Transverse colon (tissue), 4 donors: ENCODE measurements around the gene MORN3. TPM values are rescaled to one million over a fixed set of nuclear protein-coding genes. Genes with fewer than 3 reads are reported as not detected.

ENCODE experiments used
- DNase-seq: peaks from one replicate; pipeline ENCODE4 v3.0.0-alpha.2; 2019
- H3K27ac ChIP-seq, 4 donors: fragments of 200-600 bp; sonication (generic); 2 replicates each; pipeline ENCODE4 v1.5.1; 2016 to 2018; ENCODE audit warnings: inconsistent platforms in 4 of 4
- H3K27me3 ChIP-seq: fragments of 200-600 bp; sonication (generic); 2 replicates; pipeline ENCODE4 v1.5.1; 2017; ENCODE audit warnings: inconsistent platforms
- H3K36me3 ChIP-seq, 4 donors: fragments of 200-600 bp; sonication (generic); 2 replicates each; pipeline ENCODE4 v1.5.1; 2017 to 2019; ENCODE audit warnings: inconsistent platforms in 4 of 4
- H3K4me1 ChIP-seq, 4 donors: fragments of 200-600 bp; sonication (generic); 2 replicates each; pipeline ENCODE4 v1.5.1; 2017 to 2020; ENCODE audit warnings: inconsistent platforms in 4 of 4
- H3K4me3 ChIP-seq, 4 donors: fragments of 200-600 bp; sonication (generic); 1 replicate in 1 of 4; 2 replicates in 3 of 4; pipeline versions ENCODE4 v1.5.1 to v1.6.1; 2017 to 2019; ENCODE audit warnings: inconsistent platforms in 4 of 4
- H3K9me3 ChIP-seq, 2 donors: fragments of 200-600 bp; sonication (generic); 2 replicates each; pipeline ENCODE4 v1.5.1; 2017 to 2019; ENCODE audit warnings: inconsistent platforms in 2 of 2
- EP300 ChIP-seq: sonication (generic); formaldehyde crosslinking; IDR thresholded peaks from one replicate; pipeline ENCODE4 v1.6.1; 2017; ENCODE audit warnings: antibody characterized with exemption, low read depth
- POLR2A ChIP-seq: fragments of 450-650 bp; IDR thresholded peaks from one replicate; pipeline ENCODE4 v1.6.1; 2016; ENCODE audit warnings: antibody characterized with exemption, mild to moderate bottlenecking, moderate library complexity
- POLR2AphosphoS5 ChIP-seq, 3 donors: sonication (generic); formaldehyde crosslinking; IDR thresholded peaks; one replicate each; pipeline ENCODE4 v1.6.1; 2016; ENCODE audit warnings: antibody characterized with exemption in 3 of 3
- WGBS, 2 donors: methylation state at CpG; one replicate each; pipeline ENCODE4 v1.1.5; 2018; ENCODE audit warnings: low coverage in 1 of 2; 5-methylcytosine and 5-hydroxymethylcytosine counted together
- in situ Hi-C, 4 donors: fragments of 200-750 bp; cut with MboI; loops; one replicate each; pipeline versions ENCODE4 v1.15.0 to v1.15.1; 2017; ENCODE audit warnings: low sequenced_read_pairs in 3 of 4, low pct_ligation_motif_present in 1 of 4, low pct_unique_long_range_greater_than_20kb in 1 of 4
- intact Hi-C: fragments of 100-400 bp; cut with DNase I; formaldehyde crosslinking; loops from one replicate; pipeline ENCODE4 v1.15.1; 2023; ENCODE audit warnings: low total_unique reads
- total RNA-seq, 4 donors: library from RNA; depleted of rRNA; stranded (reverse); fragments of >200 nt; gene quantifications; one replicate each; pipeline ENCODE4 v1.1.0, GENCODE V29; 2016
- TF ChIP-seq, protein P1 (sequence below), 5 experiments: fragments of 200-600 bp in 3 of 5; fragments of 450-650 bp in 2 of 5; sonication (generic) in 3 of 5; IDR thresholded peaks; 1 replicate in 2 of 5; 2 replicates in 3 of 5; pipeline ENCODE4 v1.5.1; 2016 to 2017; ENCODE audit warnings: antibody characterized with exemption in 5 of 5, inconsistent platforms in 3 of 5, mild to moderate bottlenecking in 2 of 5, moderate library complexity in 1 of 5

The MORN3 gene
- total RNA-seq, 4 donors from 2014 or later, result 0.48 TPM; not detected in 3

GRCh38 chr12:121713793-121714192 lies 44.3 kb upstream of the MORN3 start:
- TF ChIP-seq EP300 (no peak), POLR2A (no peak), POLR2AphosphoS5 (IDR thresholded peaks at IDR 0.05) (no peak)
- TF ChIP-seq, protein P1, sequence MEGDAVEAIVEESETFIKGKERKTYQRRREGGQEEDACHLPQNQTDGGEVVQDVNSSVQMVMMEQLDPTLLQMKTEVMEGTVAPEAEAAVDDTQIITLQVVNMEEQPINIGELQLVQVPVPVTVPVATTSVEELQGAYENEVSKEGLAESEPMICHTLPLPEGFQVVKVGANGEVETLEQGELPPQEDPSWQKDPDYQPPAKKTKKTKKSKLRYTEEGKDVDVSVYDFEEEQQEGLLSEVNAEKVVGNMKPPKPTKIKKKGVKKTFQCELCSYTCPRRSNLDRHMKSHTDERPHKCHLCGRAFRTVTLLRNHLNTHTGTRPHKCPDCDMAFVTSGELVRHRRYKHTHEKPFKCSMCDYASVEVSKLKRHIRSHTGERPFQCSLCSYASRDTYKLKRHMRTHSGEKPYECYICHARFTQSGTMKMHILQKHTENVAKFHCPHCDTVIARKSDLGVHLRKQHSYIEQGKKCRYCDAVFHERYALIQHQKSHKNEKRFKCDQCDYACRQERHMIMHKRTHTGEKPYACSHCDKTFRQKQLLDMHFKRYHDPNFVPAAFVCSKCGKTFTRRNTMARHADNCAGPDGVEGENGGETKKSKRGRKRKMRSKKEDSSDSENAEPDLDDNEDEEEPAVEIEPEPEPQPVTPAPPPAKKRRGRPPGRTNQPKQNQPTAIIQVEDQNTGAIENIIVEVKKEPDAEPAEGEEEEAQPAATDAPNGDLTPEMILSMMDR (IDR thresholded peaks at IDR 0.05), result no peak
- H3K27me3 ChIP-seq, result no peaks in the 10 kb centered on the region
- H3K4me1 ChIP-seq, result peaks cover 9 to 20% (median 18%) of the 10 kb centered on the region in 4 donors
- no peaks in the 10 kb centered on the region for H3K9me3 ChIP-seq
- no peaks in the 10 kb centered on the region for H3K36me3 ChIP-seq
- 66% methylated on average over 6 of the region's 6 CpGs; no CpG with 5 or more reads in 1 of the 2 donors for WGBS, 2 donors
- peak overlapping the region in 1 of 4 donors; percentile 69 for H3K4me3 ChIP-seq
- in situ Hi-C loops, result no loop called here
- intact Hi-C loops, result no loop called here
- no peak for DNase-seq
- peak overlapping the region in 3 of 4 donors; percentile 87 to 92 (median 90) for H3K27ac ChIP-seq

DNA sequence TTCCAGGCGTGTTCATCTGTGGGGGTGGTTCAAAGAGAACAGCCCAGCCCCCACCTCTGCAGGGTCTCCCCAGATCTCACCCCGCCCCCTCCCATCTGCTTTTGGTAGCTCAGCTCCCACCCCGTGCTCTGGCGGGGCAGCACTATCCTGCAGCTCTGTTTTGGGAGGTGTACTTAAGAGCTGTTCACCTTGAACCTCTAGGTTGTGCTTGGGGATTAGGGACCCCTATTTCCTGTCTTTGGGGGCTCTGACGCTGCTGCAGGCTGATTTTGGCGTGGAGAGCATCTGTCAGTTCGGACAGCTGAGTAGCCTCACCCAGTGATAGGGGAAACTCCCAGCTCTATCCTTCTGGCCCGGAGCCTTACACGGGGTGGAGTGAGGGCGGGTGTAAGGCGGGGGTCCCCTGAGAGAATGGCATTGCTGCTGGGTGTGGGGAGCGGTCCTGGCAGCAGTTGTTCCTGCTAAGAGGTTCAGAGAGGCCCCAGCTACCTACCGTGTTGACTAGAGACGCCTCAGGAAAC lies 43.9 kb upstream of the MORN3 start:
- H3K27me3 ChIP-seq, result no peaks in the 10 kb centered on the region
- intact Hi-C loops (no loop called here), in situ Hi-C loops (no loop called here)
- H3K4me3 ChIP-seq, result peak overlapping the region; percentile 69 to 86 (median 77)
- peaks cover 9 to 20% (median 18%) of the 10 kb centered on the region in 4 donors for H3K4me1 ChIP-seq
- peak; percentile 20 for DNase-seq
- TF ChIP-seq POLR2A (no peak), POLR2AphosphoS5 (IDR thresholded peaks at IDR 0.05) (no peak), EP300 (no peak)
- TF ChIP-seq, protein P1 (IDR thresholded peaks at IDR 0.05), result no peak
- 12% methylated on average over 14 of the region's 14 CpGs; no CpG with 5 or more reads in 1 of the 2 donors for WGBS, 2 donors
- H3K27ac ChIP-seq, result peak overlapping the region; percentile 87 to 92 (median 89)
- no peaks in the 10 kb centered on the region for H3K36me3 ChIP-seq
- H3K9me3 ChIP-seq, result no peaks in the 10 kb centered on the region

- H3K9me3 ChIP-seq, result no peaks in the 10 kb centered on the region
- in situ Hi-C loops (no loop called here), intact Hi-C loops (no loop called here)
- TF ChIP-seq, protein P1 (IDR thresholded peaks at IDR 0.05), result no peak
- TF ChIP-seq EP300 (no peak), POLR2A (peak; percentile 87), POLR2AphosphoS5 (IDR thresholded peaks at IDR 0.05) (peak; percentile 91 to 93 (median 92))
- 1% methylated on average over 67 of the region's 74 CpGs; no CpG with 5 or more reads in 1 of the 2 donors for WGBS, 2 donors
- H3K36me3 ChIP-seq, result no peaks in the 10 kb centered on the region
- H3K4me1 ChIP-seq, result peaks cover 9 to 20% (median 18%) of the 10 kb centered on the region in 4 donors
- peak within 1 kb of the TSS; percentile 69 to 86 (median 77) for H3K4me3 ChIP-seq
- H3K27ac ChIP-seq, result peak within 1 kb of the TSS; percentile 87 to 92 (median 89)
- DNase-seq, result peak; percentile 88
- H3K27me3 ChIP-seq, result no peaks in the 10 kb centered on the region
Observed at GRCh38 chr12:121712461-121713256, 43.2 kb upstream of the MORN3 start, which contains the start of gene TMEM120B. Gene TMEM120B (plus strand): TSS chr12:121712752. CDS start chr12:121712896, 144 bp downstream.

DNA sequence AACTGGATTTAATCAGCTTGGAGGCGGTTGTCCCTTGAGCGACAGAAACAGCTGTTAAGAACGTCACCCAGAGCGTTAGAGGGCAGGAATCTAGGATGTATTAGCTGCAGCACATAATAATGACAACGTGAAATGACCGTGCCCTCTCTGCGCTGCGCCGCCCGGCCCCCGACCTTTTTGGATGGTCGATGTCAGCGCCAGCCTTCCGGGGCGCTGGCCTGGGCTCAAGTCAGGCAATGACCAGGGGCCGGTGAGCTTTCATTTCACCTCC lies 42.7 kb upstream of the MORN3 start:
- peaks cover 9 to 20% (median 18%) of the 10 kb centered on the region in 4 donors for H3K4me1 ChIP-seq
- no peaks in the 10 kb centered on the region for H3K9me3 ChIP-seq
- WGBS, 2 donors, result 0% methylated on average over 6 to 16 of the region's 16 CpGs
- H3K27ac ChIP-seq, result peak overlapping the region; percentile 87 to 92 (median 89)
- H3K36me3 ChIP-seq, result no peaks in the 10 kb centered on the region
- in situ Hi-C loops (no loop called here), intact Hi-C loops (no loop called here)
- H3K27me3 ChIP-seq, result no peaks in the 10 kb centered on the region
- peak overlapping the region; percentile 42 to 86 (median 72) for H3K4me3 ChIP-seq
- no peak for TF ChIP-seq EP300
- TF ChIP-seq POLR2AphosphoS5 (IDR thresholded peaks at IDR 0.05), result no peak
- no peak for TF ChIP-seq POLR2A
- TF ChIP-seq, protein P1 (IDR thresholded peaks at IDR 0.05), result no peak
- peak; percentile 32 for DNase-seq
